ENCODE measurements around the gene ULK4.

DNA sequence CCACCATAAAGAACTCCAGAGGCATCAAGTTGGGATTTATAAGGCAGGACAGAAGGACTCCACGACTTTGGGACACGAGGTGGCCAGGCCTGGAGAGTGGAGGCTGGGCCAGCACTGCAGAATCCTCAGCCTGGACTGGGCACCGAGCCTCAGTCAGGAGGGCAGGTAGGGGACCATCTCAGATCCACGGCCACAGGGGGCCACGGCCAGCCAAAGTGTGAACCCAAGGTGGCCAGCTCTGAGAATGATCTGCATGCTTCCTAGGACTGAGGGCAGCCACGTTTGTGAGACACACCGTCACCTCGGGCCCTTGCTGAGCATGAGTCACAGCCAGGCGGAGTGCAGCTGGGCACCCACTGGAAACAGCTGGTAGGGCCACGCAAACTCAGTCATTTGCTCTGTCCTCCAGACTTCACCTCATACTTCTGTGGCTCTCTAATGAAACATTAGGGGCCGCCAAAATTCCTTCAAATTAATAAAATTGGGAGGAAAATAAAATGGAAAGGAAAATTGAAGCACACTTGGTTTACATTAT is 696.8 kb downstream of the ULK4 start:
- TF ChIP-seq TBP (IDR thresholded peaks at IDR 0.05; ENCODE audit: low read depth, low read length) (no peak), EZH2 (IDR thresholded peaks at IDR 0.05; ENCODE audit: low read depth, low read length, severe bottlenecking) (no peak), EP300 (IDR thresholded peaks at IDR 0.05; ENCODE audit: borderline replicate concordance in 1 of 2, low read depth in 2 of 2, low read length in 2 of 2) (no peak), TCF12 (IDR thresholded peaks at IDR 0.05; ENCODE audit: low read depth, low read length) (no peak), SP2 (IDR thresholded peaks at IDR 0.05; ENCODE audit: low read length) (no peak)
- TF ChIP-seq, protein P1, sequence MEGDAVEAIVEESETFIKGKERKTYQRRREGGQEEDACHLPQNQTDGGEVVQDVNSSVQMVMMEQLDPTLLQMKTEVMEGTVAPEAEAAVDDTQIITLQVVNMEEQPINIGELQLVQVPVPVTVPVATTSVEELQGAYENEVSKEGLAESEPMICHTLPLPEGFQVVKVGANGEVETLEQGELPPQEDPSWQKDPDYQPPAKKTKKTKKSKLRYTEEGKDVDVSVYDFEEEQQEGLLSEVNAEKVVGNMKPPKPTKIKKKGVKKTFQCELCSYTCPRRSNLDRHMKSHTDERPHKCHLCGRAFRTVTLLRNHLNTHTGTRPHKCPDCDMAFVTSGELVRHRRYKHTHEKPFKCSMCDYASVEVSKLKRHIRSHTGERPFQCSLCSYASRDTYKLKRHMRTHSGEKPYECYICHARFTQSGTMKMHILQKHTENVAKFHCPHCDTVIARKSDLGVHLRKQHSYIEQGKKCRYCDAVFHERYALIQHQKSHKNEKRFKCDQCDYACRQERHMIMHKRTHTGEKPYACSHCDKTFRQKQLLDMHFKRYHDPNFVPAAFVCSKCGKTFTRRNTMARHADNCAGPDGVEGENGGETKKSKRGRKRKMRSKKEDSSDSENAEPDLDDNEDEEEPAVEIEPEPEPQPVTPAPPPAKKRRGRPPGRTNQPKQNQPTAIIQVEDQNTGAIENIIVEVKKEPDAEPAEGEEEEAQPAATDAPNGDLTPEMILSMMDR (IDR thresholded peaks at IDR 0.05; ENCODE audit: control extremely low read depth in 1 of 3, insufficient read depth in 1 of 3, low read depth in 1 of 3, low read length in 3 of 3): no peak
- TF ChIP-seq, protein P2, sequence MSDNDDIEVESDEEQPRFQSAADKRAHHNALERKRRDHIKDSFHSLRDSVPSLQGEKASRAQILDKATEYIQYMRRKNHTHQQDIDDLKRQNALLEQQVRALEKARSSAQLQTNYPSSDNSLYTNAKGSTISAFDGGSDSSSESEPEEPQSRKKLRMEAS (IDR thresholded peaks at IDR 0.05): no peak
- TF ChIP-seq, protein P3, sequence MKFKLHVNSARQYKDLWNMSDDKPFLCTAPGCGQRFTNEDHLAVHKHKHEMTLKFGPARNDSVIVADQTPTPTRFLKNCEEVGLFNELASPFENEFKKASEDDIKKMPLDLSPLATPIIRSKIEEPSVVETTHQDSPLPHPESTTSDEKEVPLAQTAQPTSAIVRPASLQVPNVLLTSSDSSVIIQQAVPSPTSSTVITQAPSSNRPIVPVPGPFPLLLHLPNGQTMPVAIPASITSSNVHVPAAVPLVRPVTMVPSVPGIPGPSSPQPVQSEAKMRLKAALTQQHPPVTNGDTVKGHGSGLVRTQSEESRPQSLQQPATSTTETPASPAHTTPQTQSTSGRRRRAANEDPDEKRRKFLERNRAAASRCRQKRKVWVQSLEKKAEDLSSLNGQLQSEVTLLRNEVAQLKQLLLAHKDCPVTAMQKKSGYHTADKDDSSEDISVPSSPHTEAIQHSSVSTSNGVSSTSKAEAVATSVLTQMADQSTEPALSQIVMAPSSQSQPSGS (IDR thresholded peaks at IDR 0.05; ENCODE audit: low read length): no peak

All from H1 (cell line).